GM10266 (cell line): Measurements from ENCODE around the gene YIF1A.

Experiments used
- DNase-seq: peaks from one replicate; pipeline ENCODE4 v3.0.0; 2012; ENCODE audit errors: extremely low spot score
- CTCF ChIP-seq: IDR thresholded peaks from 2 replicates; pipeline ENCODE4 v1.5.1; 2012; ENCODE audit warnings: mild to moderate bottlenecking, low read depth; ENCODE audit not compliant: control insufficient read depth, insufficient read depth; ENCODE audit errors: missing control alignments

YIF1A gene

GRCh38 chr11:66316849-66317251, 27.9 kb upstream of the YIF1A start, which contains the start of gene CD248:
TSS of gene CD248 (minus strand) at chr11:66317044. CDS start at chr11:66317027, 17 bp downstream.
- no peak for TF ChIP-seq CTCF
- DNase-seq = no peak

GRCh38 chr11:66315921-66316811, 27.2 kb upstream of the YIF1A start:
- TF ChIP-seq CTCF = no peak
- DNase-seq = no peak

- DNase-seq = no peak
- TF ChIP-seq CTCF = no peak
These were observed 26.5 kb upstream of the YIF1A start for GRCh38 chr11:66315498-66315885.

GRCh38 chr11:66314561-66315497, 25.9 kb upstream of the YIF1A start:
- DNase-seq = no peak
- no peak for TF ChIP-seq CTCF

GRCh38 chr11:66314186-66314501, 25.2 kb upstream of the YIF1A start:
- no peak for DNase-seq

GRCh38 chr11:66313321-66314185, 24.6 kb upstream of the YIF1A start:
- no peak for DNase-seq
- no peak for TF ChIP-seq CTCF

More at GRCh38 chr11:66314186-66314501, 25.2 kb upstream of the YIF1A start:
- no peak for TF ChIP-seq CTCF
